HG03108 (cell line): ENCODE results near the gene MRPS25.
"Not testable (repeated sequence)": the region's sequence is repeated elsewhere in the genome, so short reads cannot be mapped to it uniquely, and the experiment has no call there.

ENCODE experiments used
- ATAC-seq: cut with Tn5 transposase; IDR thresholded peaks from one replicate; pipeline ENCODE4 v1.9.1; 2021; ENCODE audit warnings: moderate library complexity; ENCODE audit not compliant: unreplicated experiment

MRPS25 gene

GRCh38 chr3:15044326-15044725 is 20.8 kb downstream of the MRPS25 start:
- no peak for ATAC-seq

DNA sequence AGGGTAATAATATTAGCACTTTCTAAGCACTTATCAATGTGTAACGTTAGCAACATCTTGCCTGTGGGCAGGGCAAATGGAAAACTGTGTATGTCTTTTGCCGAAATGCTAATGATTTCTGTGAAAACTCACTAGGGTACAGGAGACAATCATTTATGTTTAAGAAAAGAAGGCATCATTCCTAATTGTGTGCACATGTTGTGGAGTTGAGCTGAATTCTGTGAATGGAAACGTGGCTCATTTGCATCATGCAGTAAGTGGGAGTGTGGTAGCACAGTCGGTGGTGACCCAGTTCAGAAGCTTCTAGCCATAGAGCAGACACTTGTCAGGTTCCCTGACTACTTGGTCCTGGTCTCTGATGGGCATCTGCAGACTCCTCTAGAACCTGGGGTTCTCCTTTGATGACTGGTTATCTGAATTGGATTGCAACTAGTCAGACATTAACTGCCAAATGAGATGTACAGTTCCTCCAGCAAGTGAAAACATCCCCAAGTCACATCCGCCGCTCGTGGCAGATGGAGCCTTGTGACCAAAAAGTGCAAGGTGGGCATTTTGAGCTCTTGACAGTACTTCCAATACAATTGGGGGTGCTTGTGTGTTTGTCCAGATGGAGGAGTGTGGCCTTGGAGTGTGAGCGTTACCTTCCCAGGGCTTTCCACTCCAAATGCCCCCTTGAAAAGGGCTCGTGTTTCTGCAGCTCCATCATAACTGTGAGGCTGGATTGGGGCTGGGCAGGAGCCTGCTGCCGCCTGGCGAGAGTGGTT is 21.5 kb downstream of the MRPS25 start:
- ATAC-seq, result no peak

GRCh38 chr3:15042936-15043335 is 22.2 kb downstream of the MRPS25 start:
- no peak for ATAC-seq

DNA sequence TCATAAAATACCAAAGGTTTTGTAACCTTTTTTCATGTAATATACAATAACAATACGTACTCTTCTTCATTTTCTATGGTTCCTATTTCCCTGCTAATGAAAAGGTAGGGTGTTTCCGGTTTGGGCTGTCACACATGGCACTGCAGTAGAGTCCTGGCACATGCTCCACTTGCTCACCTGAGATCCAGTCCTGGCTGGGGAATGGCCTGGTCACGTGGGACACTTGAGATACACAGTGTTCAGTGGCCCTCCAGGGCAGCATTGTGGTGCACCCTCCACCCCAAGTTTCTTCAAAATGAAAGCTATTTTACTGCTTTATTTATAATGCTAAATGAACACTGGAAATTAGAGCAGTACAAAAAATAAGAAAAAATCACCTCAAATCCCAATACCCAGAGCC is 23.2 kb downstream of the MRPS25 start:
- no peak for ATAC-seq

- ATAC-seq, result no peak
Observed at GRCh38 chr3:15040844-15041243, 24.3 kb downstream of the MRPS25 start.

GRCh38 chr3:15038306-15038705 is 26.8 kb downstream of the MRPS25 start:
- no peak for ATAC-seq

DNA sequence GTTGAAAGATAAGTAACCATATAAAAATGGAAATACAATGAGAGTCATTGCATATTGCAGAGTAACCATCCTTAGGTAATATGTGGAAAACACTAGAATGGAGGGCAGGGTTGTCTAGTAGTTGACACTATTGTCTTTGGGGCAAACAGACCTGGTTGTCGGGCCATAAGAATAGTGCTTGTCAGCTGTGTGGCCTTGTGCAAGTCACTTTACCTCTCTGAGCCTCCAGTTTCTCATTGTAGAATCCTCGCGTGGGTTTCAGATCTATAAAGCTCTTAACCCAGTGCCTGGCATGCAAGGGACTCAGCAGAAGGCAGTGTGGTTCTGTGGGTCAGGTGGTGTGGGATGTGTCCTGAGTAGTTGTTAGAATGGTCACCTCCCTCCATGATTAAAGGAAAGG is 32.0 kb downstream of the MRPS25 start:
- ATAC-seq, result no peak

DNA sequence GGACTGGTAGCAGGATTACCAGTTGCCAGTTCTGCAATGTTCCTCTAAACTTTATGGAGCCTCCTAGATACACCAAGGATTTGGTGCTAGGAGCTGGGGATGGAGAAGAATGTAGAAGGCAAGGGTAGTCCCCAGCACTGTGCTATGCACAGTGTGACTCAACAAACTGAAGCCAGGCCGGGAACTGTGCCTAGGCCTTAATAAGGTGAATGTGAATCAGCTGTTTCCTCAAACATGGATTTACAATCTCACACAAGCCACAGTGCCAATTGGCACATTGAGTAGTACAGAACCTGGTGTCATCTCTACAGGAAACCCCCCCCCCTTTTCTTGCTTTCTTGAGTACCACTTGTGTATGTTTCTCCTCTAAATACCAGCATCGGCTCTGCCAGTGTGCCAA is 32.5 kb downstream of the MRPS25 start:
- no peak for ATAC-seq

DNA sequence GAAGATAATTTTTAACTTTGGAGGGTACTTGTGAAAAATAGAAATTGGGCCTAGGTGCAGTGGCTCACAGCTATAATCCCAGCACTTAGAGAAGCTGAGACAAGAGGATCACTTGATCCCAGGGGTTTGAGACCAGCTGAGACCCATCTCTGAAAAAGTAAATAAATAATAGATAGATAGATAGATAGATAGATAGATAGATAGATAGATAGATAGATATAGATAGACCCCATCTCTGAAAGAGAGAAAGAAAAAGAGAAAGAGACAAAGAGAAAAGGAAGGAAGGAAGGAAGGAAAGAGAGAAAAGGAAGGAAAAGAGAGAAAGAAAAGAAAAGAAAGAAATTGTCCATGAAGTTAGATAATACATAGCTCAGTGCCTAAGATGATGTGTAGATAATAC is 35.5 kb downstream of the MRPS25 start:
- ATAC-seq, result no peak

- ATAC-seq, result no peak
Observed at GRCh38 chr3:15023719-15024118, 41.4 kb downstream of the MRPS25 start.

DNA sequence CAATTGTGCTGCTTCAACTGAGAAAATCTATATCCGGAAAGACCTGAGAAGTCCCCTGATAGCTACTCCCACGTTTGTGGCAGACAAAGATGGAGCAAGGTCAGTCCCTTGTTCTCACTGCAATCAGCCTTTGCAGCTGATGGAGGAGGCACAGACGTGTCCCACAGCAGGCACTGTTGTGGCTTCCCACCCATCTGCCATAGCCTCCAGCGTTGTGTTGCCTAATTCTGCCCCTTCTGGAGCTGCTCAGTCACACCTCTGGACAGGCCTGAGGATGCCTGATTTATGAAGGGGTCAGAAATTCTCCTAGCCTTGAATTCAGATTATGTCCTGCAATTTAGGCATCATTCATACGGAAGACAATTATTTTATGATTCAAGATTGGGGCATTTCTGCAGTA is 41.9 kb downstream of the MRPS25 start:
- no peak for ATAC-seq

DNA sequence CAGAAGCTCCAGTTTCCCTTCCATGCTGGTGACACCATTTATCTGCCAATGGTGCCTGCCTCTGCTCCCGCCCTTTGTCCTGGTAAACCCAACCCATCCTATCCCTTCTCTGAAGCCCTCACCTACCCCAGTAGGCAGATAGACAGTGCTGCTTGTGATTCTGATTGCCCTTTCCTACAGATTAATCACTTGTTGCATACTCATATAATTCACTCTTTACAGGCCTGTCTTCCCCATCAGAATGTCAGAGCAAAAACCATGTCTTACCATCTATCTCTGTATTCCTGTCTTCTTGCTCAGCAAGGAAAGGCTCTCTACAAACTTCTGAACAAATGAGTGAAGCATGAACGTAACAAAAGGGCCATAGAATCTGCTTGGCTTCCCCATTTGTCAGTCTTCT is 47.9 kb downstream of the MRPS25 start:
- no peak for ATAC-seq

GRCh38 chr3:15015456-15015855 is 49.7 kb downstream of the MRPS25 start:
- ATAC-seq, result no peak

- no peak for ATAC-seq
Observed at GRCh38 chr3:15014606-15015328, 50.3 kb downstream of the MRPS25 start.

DNA sequence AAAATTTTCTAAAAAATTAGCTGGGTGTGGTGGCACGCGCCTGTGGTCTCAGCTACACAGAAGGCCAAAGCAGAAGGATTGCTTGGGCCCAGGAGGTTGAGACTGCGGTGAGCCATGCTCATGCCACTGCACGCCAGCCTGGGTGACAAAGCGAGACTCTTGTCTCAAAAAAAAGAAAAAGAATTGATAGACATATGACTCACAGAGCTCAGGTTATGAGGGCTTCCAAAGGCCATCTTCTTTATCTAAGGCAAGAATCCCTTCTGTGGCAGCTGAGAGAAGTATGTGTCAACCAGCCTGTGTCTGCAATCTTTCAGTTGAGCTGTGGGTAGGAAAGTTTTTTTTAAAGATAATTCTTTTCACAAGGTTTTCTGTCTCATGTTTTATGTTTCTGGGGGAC is 53.9 kb downstream of the MRPS25 start:
- ATAC-seq, result no peak

DNA sequence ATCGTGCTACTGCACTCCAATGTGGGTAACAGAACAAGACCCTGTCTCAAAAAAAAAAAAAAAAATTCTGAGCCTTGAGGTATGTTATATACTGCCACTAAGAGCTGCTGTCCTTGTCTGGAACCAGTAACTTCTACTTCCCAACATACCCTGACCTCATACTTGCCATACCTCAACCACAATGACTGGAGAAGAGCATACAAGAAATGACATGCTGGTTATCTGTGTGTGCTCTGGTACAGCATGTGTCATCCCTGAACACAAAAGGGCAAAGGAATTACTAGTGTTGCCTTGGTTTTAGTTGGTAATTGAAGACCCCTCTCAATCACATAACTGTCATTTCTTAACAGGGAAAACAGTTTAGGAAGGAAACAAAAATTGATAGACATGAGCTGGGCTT is 54.5 kb downstream of the MRPS25 start:
- no peak for ATAC-seq

DNA sequence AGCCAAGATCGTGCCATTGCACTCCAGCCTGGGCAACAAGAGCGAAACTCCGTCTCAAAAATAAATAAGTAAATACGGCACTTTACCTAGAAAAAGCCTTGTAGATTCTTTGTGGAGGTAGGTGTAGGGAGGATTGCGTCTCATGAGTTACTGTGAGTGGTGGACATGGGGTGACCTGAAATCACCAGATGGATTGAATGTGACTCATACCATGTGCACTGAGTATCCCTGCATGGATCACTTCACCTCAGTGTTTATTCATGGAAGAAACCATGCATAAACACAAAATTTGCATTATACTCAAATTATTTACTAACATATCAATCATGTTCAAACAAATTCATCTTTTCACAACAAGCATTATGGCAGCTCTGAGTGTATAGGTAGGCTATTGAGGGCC is 55.9 kb downstream of the MRPS25 start:
- no peak for ATAC-seq

DNA sequence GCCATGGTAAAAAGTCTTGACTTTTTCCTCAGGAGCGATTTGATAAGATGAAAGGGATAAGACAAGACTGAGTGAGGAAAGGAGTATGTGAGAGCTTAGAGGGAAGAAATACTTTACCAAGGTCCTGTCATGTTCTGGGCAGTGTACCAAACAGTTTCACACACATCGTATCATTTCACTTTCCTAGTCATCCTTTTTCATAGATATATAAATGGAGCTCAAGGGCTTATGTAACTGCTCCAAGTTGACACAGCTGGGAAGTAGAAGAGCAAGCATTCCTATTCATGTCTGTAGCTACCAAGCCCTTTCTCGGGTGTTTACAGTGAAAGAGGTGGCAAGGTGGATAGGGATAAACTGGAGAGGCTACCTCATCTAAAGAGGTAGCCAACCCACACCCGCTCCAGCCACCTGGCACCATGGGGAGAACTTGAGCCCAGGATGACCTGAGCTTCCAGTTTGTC is 57.4 kb downstream of the MRPS25 start:
- ATAC-seq, result no peak

DNA sequence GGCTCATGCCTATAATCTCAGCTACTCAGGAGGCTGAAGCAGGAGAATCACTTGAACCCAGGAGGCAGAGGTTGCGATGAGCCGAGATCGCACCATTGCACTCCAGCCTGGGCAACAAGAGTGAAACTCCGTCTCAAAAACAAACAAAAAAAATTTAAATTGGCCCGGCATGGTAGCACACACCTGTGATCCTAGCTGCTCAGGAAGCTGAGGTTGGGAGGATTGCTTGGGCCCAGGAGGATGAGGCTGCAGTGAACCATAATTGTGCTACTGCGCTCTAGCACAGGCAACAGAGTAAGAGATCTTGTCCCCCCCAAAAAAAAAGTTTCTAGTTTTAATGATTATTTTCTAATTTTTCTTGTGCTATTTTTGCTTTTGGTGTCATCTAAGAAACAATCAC is 65.9 kb downstream of the MRPS25 start:
- not testable (repeated sequence) for ATAC-seq
